Transverse colon (tissue), 3 donors: ENCODE data around the gene TTC39C.

Source experiments
- CTCF ChIP-seq, 5 experiments: fragments of 200-600 bp in 3 of 5; fragments of 450-650 bp in 2 of 5; sonication (generic) in 3 of 5; IDR thresholded peaks; 1 replicate in 2 of 5; 2 replicates in 3 of 5; pipeline ENCODE4 v1.5.1; 2016 to 2017; ENCODE audit warnings: antibody characterized with exemption in 5 of 5, inconsistent platforms in 3 of 5, mild to moderate bottlenecking in 2 of 5, moderate library complexity in 1 of 5
- EP300 ChIP-seq: sonication (generic); formaldehyde crosslinking; IDR thresholded peaks from one replicate; pipeline ENCODE4 v1.6.1; 2017; ENCODE audit warnings: antibody characterized with exemption, low read depth

GRCh38 chr18:24095976-24096375 lies 81.4 kb downstream of the TTC39C start:
- TF ChIP-seq CTCF (IDR thresholded peaks at IDR 0.05): no peak
- TF ChIP-seq EP300: no peak
